Spleen (tissue), 7 donors: ENCODE measurements around the gene MCC.

Experiments used
- CTCF ChIP-seq, 11 experiments: fragments of 200-600 bp in 7 of 11; fragments of 450-650 bp in 4 of 11; sonication (generic) in 4 of 11; IDR thresholded peaks in 8 of 11; conservative IDR thresholded peaks in 3 of 11; 1 replicate in 7 of 11; 2 replicates in 4 of 11; pipeline versions ENCODE4 v1.4.0 to v1.8.0; 2016 to 2021; ENCODE audit warnings: antibody characterized with exemption in 11 of 11, inconsistent platforms in 4 of 11, mild to moderate bottlenecking in 1 of 11
- POLR2AphosphoS5 ChIP-seq, 3 donors: sonication (generic); formaldehyde crosslinking; IDR thresholded peaks; one replicate each; pipeline ENCODE4 v1.5.1; 2017; ENCODE audit warnings: antibody characterized with exemption in 3 of 3
- donor health status: DM: no; HTN: no; CAD: no; lungs with moderate emphysema.
- donor health status: DM: no; HTN: no; CAD: no.
- donor health status: DM: no; HTN: no; CAD: no.

DNA sequence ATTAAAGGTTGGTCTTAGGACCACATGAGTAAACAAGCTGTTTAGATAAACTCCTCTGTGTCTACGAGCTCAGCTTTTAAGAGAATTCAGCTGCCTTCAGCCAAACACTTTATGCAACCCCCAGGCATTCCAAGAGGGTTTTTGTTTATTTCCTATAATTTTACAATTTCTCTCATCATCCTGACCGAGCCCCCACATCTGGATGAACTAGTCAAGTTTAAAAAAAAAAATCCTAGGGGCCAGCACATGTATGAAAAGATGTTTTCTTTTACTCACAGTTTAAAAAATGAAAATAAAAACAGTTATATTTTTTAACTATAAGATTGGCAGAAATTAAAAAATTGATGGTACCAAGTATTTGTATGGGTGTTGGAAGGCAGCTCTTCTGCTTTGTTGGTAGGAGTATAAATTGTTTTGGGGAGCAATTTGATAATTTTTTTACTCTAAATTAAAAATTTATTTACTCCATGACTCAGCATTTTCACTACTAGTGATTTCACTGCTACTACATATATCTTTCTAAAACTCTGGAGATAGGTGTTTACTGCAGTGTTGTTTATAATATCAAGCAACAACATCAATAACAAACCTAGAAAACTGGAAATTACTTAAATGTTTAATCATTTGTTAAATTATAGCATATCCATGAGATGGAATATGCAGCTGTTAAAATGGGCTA lies 43.4 kb upstream of the MCC start:
- no peak for TF ChIP-seq CTCF (IDR thresholded peaks at IDR 0.05 in 8 of 11, conservative IDR thresholded peaks at IDR 0.05 in 3 of 11)
- TF ChIP-seq POLR2AphosphoS5 (IDR thresholded peaks at IDR 0.05): no peak
